Measurements from ENCODE around the gene FSD1.
"Not testable (repeated sequence)": the region's sequence is repeated elsewhere in the genome, so short reads cannot be mapped to it uniquely, and the experiment has no call there.

DNA sequence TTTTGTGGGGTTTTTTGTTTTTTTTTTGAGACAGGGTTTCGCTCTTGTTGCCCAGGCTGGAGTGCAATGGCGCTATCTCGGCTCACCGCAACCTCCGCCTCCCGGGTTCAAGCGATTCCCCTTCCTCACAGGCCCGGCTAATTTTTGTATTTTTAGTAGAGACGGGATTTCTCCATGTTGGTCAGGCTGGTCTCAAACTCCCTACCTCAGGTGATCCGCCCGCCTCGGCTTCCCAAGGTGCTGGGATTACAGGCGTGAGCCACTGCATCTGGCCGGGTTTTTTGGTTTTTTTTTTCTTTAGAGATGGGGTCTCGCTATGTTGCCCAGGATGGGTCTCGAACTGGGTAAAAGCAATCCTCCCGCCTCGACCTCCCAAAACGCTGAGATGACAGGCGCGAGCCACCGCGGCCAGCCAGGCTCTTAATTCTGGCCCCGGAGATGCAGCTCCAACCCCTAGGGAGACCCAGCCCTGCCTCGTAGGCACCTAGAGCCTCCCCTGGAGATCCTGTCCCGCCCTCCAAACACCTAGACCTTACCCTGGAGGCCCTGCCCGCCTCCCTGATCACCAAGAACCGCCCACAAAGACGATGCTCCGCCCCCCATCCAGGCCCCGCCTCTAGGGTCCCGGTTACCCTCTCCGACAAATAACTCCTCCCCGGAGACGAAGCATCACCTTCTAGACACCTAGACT is 24.7 kb downstream of the FSD1 start:
- not testable (repeated sequence) for TF ChIP-seq CTCF (conservative IDR thresholded peaks at IDR 0.05; ENCODE audit: low read length); EZH2phosphoT487 (IDR thresholded peaks at IDR 0.05; ENCODE audit: borderline replicate concordance, low read depth, low read length)

All from OCI-LY7 (cell line).